Measurements from ENCODE around the gene TRIO.

Gene TRIO

GRCh38 chr5:14131855-14132503, 11.2 kb upstream of the TRIO start:
- ChIA-PET CTCF (interaction anchor here (0.6 kb wide), 1 partner anchor 1525 kb away, joined by 5 read pairs; no protein-coding TSS in a partner anchor), POLR2A (ENCODE audit: low non-redundant PET) (no interaction called here)
- no peak overlapping the region for H3K27ac ChIP-seq
- no peak for TF ChIP-seq CTCF (conservative IDR thresholded peaks at IDR 0.05; ENCODE audit: low read depth)
- no peak for DNase-seq (ENCODE audit: low spot score)

GRCh38 chr5:14133394-14133793, 9.7 kb upstream of the TRIO start:
- CTCF ChIA-PET: no interaction called here
- POLR2A ChIA-PET (ENCODE audit: low non-redundant PET): no interaction called here

GRCh38 chr5:14134083-14134482, 9.1 kb upstream of the TRIO start:
- CTCF ChIA-PET: no interaction called here
- POLR2A ChIA-PET (ENCODE audit: low non-redundant PET): no interaction called here
- no peak for TF ChIP-seq CTCF (conservative IDR thresholded peaks at IDR 0.05; ENCODE audit: low read depth)
- no peak for DNase-seq (ENCODE audit: low spot score)
- no peak overlapping the region for H3K27ac ChIP-seq

More at GRCh38 chr5:14133394-14133793, 9.7 kb upstream of the TRIO start:
- DNase-seq (ENCODE audit: low spot score): no peak
- TF ChIP-seq CTCF (conservative IDR thresholded peaks at IDR 0.05; ENCODE audit: low read depth): no peak
- H3K27ac ChIP-seq: no peak overlapping the region

GRCh38 chr5:14134771-14135170, 8.4 kb upstream of the TRIO start:
- DNase-seq (ENCODE audit: low spot score): no peak
- CTCF ChIA-PET: no interaction called here
- TF ChIP-seq CTCF (conservative IDR thresholded peaks at IDR 0.05; ENCODE audit: low read depth): no peak
- no peak overlapping the region for H3K27ac ChIP-seq
- POLR2A ChIA-PET (ENCODE audit: low non-redundant PET): no interaction called here

- H3K27ac ChIP-seq: no peak overlapping the region
- CTCF ChIA-PET: no interaction called here
- POLR2A ChIA-PET (ENCODE audit: low non-redundant PET): no interaction called here
- no peak for TF ChIP-seq CTCF (conservative IDR thresholded peaks at IDR 0.05; ENCODE audit: low read depth)
- no peak for DNase-seq (ENCODE audit: low spot score)
Observed at GRCh38 chr5:14135621-14136020, 7.5 kb upstream of the TRIO start.

- POLR2A ChIA-PET (ENCODE audit: low non-redundant PET): no interaction called here
- H3K27ac ChIP-seq: no peak overlapping the region
- CTCF ChIA-PET: no interaction called here
- TF ChIP-seq CTCF (conservative IDR thresholded peaks at IDR 0.05; ENCODE audit: low read depth): no peak
- no peak for DNase-seq (ENCODE audit: low spot score)
Observed at GRCh38 chr5:14136228-14136627, 6.9 kb upstream of the TRIO start.

Measured in RWPE1 (cell line).